Stimulated activated CD8-positive, alpha-beta memory T cell treated with anti-CD3 and anti-CD28 coated beads, Interleukin-7, amount 100 ng/mL, for 1 hour (primary cell): ENCODE data around the gene MYO10.
"Not testable (repeated sequence)": the region's sequence is repeated elsewhere in the genome, so short reads cannot be mapped to it uniquely, and the experiment has no call there.

Experiments
- DNase-seq, 2 donors: peaks; one replicate each; pipeline ENCODE4 v3.0.0-alpha.2; 2020; ENCODE audit warnings: low read depth in 2 of 2

Gene MYO10

DNA sequence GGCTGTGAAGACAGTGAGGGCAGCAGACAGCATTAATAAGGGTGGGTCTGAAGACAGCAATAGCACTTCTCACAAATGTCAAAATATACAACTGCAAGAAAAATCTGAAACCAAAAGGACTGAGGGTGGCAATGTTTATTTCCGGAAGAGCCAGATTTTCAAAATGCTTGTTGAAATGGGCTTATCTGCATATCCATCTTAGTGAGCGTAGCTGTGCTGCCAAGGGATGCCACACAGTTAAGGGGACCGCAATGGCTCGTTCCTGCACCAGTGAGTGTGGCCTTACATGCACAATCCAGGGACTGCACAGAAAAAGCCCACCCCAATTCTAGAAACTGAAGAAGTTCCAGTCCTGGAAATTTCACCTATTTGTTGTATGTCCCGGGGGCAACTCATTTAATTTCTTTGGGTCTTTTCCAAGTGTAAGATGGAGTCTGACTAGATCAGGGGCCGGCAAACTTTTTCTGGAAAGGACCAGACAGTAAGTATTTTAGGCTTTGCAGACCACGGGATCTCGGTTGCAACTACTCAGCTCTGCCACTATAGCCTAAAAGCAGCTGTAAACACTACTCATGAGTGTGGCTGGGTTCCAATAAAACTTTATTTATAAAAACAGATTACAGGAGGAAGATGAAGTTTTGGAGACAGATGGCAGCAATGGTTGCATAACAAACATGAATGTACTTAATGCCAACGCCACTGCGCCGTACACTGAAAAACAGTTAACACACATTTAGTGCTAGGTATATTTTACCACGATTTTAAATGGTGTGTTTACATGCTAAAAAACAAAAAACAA is 154.1 kb downstream of the MYO10 start:
- no peak for DNase-seq

DNA sequence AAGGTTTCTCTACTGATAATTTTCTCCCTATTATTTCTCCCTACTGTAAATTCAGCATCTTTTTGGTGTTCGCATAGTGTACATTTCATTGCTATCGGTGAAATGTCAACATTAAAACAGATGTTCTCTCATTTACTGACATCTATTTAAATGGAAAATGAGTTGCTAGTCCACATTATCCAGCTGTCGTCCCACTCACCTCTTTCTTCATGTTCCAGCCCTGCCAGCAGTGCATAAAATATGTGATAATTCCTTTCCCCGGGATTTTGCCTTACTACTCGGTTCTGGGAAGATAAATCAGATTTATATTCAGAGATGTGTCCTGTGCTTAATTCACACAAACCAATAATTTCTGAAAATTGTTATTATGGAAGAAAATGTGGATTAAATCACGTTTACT is 155.8 kb downstream of the MYO10 start:
- DNase-seq: no peak

GRCh38 chr5:16777432-16777831 is 158.7 kb downstream of the MYO10 start:
- DNase-seq: no peak

DNA sequence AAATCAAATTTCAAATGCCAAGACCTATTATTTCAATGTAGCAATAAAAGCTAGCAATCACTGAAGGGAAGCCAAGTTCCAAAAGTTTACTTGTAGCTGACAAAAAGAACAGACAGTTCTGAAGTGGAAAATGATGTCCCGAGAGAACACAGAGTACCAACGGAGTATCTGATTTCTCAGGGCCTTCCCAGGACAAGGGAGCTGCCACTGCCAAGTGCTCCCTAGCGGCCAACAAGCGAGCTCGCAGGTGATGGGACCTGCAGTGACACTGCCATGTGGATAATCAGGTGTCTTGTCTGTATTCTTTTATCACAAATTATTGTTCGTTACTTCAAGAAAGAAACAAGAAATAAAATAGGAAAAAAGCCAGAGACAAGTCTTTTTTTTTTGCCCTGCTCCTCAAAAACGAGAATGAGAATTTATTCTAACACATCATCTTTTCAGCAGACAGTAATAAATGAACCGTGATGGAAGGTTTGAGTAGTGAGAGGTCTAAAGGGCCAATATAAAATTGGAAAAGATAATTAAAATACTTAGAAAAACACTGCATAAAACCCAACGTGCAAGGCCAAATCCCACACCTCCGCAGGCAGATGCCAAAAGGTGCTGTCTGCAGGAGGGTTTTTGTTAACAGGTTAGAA is 159.4 kb downstream of the MYO10 start:
- no peak for DNase-seq

- DNase-seq: no peak
Measured at GRCh38 chr5:16774806-16775205, 161.3 kb downstream of the MYO10 start.

GRCh38 chr5:16773991-16774390 is 162.1 kb downstream of the MYO10 start:
- no peak for DNase-seq

GRCh38 chr5:16772556-16772955 is 163.5 kb downstream of the MYO10 start:
- no peak for DNase-seq

GRCh38 chr5:16768184-16768583 is 167.9 kb downstream of the MYO10 start:
- no peak for DNase-seq

DNA sequence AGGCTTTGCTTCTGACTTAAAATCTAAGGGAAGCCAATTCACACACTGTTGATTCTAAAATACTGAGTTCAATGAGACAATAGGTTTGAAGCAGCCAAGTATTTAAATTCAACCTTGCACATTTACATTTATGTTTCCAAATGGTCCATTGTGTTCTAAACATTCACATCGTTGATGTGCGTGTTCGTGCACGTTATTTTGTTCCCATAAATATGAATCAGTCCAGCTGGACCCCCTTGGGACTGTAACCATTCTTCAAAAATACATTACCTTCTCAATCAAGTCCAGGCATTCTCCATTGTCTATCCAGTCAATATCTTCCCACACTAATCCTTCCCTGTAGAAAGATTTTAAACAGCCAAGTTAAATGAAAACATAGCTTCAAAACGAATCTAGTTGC is 172.9 kb downstream of the MYO10 start:
- DNase-seq: no peak

DNA sequence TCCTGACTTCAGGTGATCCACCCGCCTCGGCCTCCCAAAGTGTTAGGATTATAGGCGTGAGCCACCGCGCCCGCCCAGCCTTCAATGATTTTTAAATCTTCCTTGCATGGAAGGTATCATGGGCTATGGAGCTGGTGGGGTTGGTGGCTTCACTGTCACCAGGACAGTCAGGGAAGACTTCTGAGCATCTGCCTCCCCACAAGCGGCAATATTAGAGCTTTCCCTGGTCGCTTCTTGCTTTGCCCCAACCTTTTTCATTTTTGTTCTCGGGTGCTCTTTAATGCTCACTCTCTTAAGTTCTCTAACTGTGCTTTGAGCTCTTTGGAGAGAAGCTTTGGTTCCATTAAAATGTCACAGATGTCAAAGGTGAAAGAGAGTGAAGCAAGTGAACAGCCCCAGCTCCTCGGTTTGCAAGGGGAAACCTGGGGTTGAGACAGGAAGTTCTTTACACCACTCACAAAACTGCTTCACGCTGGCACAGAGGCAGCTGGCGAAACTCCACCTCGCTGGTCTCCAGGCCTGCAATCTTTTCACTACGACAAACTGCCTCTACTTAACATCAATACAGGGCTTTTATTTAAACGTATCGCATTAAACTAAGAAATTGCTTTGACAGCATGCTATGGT is 176.8 kb downstream of the MYO10 start:
- no peak for DNase-seq

DNA sequence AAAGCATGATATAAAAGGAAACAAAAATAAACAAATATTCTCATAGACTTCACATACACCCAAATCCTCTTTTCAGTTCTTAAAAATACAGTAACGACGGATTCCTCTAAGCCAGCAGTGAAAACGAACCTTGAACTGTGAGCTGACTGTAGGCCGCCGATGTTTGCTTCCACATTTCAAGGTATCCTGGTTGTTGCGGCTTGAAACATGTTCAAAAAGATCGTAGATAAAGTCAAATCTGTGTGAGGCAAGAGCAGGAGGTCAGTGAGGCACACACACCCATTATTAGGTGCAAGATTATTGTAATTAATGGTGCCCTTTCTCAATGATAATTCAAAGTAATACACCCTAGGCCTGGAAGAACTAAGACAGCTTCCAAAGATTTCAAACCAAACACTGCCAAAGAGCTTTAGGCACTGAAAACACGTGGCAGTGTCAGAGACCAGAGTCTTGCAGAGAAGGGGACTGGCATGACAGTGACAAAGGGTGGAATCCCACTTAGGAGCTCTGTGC is 178.0 kb downstream of the MYO10 start:
- DNase-seq: no peak

GRCh38 chr5:16757577-16757976 is 178.5 kb downstream of the MYO10 start:
- DNase-seq: not testable (repeated sequence)

DNA sequence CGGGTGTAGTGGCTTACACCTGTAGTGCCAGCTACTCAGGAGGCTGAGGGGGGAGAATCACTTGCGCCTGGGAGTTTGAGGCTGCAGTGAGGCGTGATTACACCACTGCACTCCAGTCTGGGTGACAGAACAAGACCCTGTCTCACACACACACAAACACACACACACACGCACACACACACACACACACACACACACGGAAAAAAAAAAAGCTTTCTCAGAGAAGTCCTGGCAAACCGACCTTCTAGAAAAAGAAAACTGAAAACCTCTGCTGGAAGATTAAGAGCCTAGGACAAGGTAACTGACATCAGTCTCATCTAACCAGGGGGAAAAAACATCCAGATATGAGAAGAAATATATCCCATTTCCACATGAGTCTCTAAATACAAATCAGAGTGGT is 178.9 kb downstream of the MYO10 start:
- no peak for DNase-seq

DNA sequence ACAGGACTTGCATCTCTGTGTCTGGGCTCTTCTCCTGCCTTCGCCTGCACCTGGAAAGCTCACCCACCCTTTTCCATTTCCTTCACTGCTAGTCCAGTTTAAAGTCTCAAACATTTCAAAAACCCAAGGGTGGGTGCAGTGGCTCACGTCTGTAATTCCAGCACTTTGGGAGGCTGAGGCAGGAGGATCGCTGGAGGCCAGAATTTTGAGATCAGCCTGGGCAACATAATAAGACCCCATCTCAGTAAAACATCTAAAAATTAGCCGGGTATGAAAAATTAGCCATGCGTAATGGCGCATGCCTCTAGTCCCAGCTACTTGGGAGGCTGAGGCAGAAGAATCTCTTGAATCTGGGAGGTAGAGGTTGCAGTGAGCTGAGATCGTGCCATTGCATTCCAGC is 179.4 kb downstream of the MYO10 start:
- DNase-seq: no peak

DNA sequence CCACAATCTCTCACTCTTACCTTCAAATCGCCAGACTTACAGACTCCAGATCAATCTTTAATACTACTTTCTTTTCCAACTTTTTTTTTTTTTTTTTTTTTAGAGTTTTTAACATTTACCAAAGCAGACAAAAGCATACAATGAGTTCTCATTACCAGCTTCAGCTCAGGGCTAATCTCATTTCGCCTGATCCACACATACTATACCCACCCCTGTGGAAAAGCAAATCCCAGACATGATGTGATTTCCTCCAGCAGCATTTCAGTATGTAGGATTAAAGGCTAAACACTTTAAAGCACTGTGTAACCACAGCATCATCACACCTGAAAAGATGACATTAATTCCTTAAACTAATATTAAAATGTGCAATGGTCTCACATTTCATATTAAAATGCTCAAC is 180.4 kb downstream of the MYO10 start:
- DNase-seq: no peak

- DNase-seq: no peak
Measured at GRCh38 chr5:16754601-16755000, 181.5 kb downstream of the MYO10 start.

DNA sequence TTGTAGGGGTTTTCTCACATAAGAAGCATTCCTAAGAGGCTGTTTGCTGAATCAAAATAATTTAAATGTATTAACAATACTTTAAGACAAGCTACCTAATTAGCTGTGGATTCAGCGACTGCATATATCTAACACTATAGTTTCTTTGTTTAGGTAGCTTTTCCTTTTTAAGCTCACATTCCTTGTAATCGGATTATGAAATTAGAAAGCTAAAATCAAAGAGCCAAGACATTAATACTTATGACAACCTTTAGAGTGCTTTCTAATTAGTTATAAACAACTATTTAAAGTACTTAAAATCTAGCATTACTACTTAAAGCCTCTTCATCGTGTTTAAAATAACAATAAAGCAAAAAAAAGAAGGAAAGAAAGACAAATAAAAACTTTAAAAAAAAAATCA is 182.0 kb downstream of the MYO10 start:
- no peak for DNase-seq

DNA sequence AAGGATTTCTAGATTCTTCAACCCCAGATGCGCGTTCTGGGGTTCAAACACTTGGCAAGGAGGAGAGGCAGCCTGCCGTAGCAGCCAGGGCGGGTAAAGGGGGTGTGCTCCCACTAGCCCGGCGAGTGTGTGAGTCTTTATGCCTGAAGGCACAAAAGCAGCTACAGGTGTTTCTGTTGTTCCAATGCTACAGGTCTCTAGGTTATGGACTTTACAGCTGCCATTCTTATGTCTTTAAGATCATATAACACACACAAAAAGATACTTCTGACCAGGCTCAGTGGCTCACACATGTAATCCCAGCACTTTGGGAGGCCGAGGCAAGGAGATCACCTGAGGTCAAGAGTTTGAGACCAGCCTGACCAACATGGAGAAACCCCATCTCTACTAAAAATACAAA is 185.6 kb downstream of the MYO10 start:
- DNase-seq: no peak

DNA sequence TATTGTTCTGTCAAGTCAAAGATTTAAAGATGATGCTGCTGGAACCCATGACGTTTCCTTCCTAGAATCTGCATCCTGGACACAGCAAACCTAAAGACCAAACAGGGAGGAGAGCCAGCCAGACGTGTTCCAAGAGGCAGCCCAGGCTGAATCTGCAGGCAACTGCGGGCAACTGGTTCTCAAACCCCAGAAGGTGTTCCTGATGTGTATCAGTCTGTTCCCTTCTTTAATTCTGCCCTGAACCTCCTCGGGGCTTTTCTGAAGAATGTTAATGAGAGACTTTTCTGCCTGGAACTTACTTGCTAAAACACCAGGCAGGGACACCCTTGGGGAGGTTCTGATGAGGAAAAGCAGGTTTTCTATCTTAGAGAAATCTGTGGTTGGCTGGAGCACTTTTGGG is 186.5 kb downstream of the MYO10 start:
- no peak for DNase-seq

DNA sequence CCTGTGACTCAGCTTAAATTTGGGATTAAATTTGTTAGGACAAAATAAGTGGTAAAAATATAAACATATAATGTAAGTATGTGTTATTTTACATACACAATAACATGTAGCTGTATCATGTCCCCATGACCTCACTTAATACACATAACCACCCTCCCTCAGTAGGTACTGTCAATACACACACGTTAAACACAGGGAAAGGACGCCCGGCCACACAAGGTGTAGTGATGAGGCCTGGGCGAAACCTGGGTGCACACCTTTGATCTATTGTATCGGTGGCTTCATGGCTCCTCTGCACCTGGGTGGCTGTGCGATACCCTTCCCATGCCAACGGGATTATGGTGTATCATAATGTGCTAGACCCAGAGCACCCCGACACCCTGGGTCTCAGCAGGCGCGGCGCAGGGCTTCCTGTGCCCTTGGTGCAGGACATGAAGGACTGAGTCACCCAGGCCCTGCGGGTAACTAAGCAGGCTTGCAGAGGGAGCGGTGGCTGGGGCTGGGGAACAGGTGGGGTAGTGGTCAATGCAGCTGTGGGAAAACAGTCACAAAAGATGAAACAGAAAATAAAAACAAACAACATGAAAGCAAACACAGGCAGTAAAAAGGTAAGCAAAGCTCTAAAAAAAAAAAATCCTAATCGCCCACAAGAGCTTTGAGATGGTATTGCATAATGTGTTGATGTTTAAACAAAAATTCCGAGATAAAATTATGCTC is 191.8 kb downstream of the MYO10 start:
- DNase-seq: no peak

- no peak for DNase-seq
Measured at GRCh38 chr5:16742938-16743337, 193.2 kb downstream of the MYO10 start.

- no peak for DNase-seq
Measured at GRCh38 chr5:16740811-16741392, 195.2 kb downstream of the MYO10 start.
